ENCODE measurements around the gene SLC44A5. TPM values are rescaled to one million over a fixed set of nuclear protein-coding genes. Genes with fewer than 3 reads are reported as not detected.

SLC44A5 gene
- total RNA-seq, 4 donors from 2014 or later = 0.25 to 0.37 (median 0.34) TPM

GRCh38 chr1:75559800-75560199, 51.1 kb downstream of the SLC44A5 start:
- no peak for ATAC-seq (ENCODE audit: low FRiP score)

GRCh38 chr1:75559136-75559535, 51.8 kb downstream of the SLC44A5 start:
- ATAC-seq (ENCODE audit: low FRiP score) (no peak), DNase-seq (ENCODE audit: low spot score) (no peak)
- no peak for TF ChIP-seq CTCF (IDR thresholded peaks at IDR 0.05)

More at GRCh38 chr1:75559800-75560199, 51.1 kb downstream of the SLC44A5 start:
- no peak for TF ChIP-seq CTCF (IDR thresholded peaks at IDR 0.05)
- DNase-seq (ENCODE audit: low spot score) = no peak

GRCh38 chr1:75554870-75555269, 56.0 kb downstream of the SLC44A5 start:
- DNase-seq (ENCODE audit: low spot score) = no peak

GRCh38 chr1:75554181-75554580, 56.7 kb downstream of the SLC44A5 start:
- DNase-seq (ENCODE audit: low spot score) (no peak), ATAC-seq (ENCODE audit: low FRiP score) (no peak)
- TF ChIP-seq CTCF (IDR thresholded peaks at IDR 0.05) = no peak

More at GRCh38 chr1:75554870-75555269, 56.0 kb downstream of the SLC44A5 start:
- ATAC-seq (ENCODE audit: low FRiP score) = no peak
- TF ChIP-seq CTCF (IDR thresholded peaks at IDR 0.05) = no peak

GRCh38 chr1:75550559-75550958, 60.4 kb downstream of the SLC44A5 start:
- no peak for TF ChIP-seq CTCF (IDR thresholded peaks at IDR 0.05)
- ATAC-seq (ENCODE audit: low FRiP score) (no peak), DNase-seq (ENCODE audit: low spot score) (no peak)

- ATAC-seq (ENCODE audit: low FRiP score) = no peak
- no peak for DNase-seq (ENCODE audit: low spot score)
- TF ChIP-seq CTCF (IDR thresholded peaks at IDR 0.05) = no peak
Observed at GRCh38 chr1:75548721-75549480, 62.0 kb downstream of the SLC44A5 start.

- DNase-seq (ENCODE audit: low spot score) (no peak), ATAC-seq (ENCODE audit: low FRiP score) (no peak)
- TF ChIP-seq CTCF (IDR thresholded peaks at IDR 0.05) = no peak
Observed at GRCh38 chr1:75543705-75544104, 67.2 kb downstream of the SLC44A5 start.

Data from omental fat pad (tissue), 4 donors.